ENCODE data around the gene DNAH6.

GRCh38 chr2:84808279-84808678, 292.0 kb downstream of the DNAH6 start:
- TF ChIP-seq POLR2AphosphoS5 (IDR thresholded peaks at IDR 0.05; ENCODE audit: low read depth, low read length) = no peak
- TF ChIP-seq TAF1 (IDR thresholded peaks at IDR 0.05; ENCODE audit: low read depth, low read length) = no peak
- TF ChIP-seq POLR2A (IDR thresholded peaks at IDR 0.05; ENCODE audit: low read depth, low read length) = no peak
